ENCODE measurements around the gene OR2H1.

Gene OR2H1

DNA sequence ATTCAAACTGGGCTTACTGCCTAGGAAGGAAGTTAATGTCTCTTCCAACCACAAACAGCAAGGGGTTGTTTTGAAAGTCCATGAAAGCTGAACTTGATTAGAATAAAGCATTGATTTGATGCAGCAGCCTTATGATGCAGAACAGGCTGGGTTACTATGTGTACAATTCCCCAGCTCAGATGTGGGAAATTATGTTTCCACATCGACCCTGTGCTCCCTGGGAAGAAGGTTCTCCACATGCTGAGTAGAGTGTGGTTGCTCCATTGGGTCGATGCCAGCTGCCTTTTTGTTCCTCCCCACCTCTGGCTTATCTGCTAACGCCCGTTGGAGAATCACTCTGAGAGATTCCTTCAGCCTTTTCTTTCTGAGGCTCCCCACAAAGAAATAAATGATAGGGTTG, 29.6 kb downstream of the OR2H1 start:
- no peak for DNase-seq

DNA sequence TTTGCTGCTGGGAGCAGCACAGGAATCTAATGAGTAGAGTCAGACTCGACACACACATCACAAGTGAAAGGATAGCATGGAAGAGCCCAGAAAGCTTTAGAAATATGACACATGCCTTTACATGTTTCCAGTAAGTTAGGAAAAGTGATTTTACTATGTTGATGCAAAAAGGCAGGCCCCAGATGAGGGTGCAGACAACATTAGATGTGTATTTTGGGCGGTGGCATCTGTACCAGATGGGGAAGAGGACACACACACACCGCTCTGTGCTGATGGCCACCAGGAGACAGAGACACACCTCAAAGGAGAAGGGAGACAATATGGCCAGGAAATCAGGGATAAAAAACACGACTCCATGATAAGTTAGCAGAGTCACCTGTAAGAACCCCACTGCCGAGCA, 30.2 kb downstream of the OR2H1 start:
- DNase-seq, result no peak

DNA sequence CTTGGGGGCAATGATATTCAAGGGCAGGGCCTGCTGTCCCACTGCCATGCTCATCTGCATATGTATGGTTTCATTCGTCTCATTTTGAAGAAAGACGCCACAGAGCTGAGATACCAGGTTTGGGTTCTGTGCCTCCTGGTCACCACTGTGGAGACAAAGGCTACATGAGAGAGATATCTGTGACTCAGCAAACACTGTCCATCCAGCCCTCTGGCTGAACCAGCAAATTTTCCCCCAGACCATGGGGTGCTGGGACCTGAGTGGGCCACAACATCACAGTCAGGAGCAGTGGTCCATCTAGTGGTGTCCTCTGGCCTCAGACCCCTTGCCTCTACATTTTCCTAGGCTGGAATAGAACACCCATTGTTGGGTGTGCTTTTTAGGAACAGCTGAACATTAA, 30.7 kb downstream of the OR2H1 start, which contains the start of gene MAS1L:
MAS1L (minus strand) TSS at position 297 of the 400 bp plus-strand sequence; CDS start at position 243, 54 bp downstream.
- DNase-seq, result no peak

DNA sequence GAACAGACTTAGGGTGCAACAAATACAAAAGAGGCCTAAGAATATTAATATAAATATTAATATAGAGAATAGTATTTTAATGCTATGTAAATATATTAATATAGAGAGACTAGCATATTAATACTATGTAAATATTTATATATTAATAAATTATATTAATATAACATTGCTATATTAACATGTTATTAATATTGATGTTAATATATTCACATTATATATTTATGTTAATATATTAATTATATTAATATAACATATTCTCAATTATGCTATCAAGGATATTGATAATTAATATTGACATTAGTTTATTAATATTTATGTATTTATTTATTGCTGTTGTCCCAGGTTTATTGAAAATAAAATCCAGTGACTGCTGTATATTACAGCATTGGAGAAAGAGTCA, 31.9 kb downstream of the OR2H1 start:
- no peak for DNase-seq

DNA sequence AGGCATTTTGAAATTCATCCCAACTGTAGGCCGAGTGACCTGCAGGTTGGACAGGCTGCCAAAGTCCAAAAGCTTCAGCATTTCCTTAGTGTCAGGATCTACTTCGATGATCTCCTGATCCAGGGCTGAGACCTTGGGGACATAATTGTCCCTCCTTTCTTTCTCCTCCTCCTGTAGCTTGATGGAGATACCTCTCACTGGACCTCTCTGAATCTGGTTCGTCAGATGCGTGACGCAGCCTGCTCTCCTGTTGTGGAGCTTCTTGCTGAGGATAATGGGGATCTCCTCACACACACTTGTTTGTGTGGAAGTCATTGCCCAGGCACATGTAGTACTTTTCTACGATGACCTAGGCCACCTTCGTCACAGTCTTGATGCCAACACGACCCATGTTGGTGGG, 32.3 kb downstream of the OR2H1 start:
- no peak for DNase-seq

DNA sequence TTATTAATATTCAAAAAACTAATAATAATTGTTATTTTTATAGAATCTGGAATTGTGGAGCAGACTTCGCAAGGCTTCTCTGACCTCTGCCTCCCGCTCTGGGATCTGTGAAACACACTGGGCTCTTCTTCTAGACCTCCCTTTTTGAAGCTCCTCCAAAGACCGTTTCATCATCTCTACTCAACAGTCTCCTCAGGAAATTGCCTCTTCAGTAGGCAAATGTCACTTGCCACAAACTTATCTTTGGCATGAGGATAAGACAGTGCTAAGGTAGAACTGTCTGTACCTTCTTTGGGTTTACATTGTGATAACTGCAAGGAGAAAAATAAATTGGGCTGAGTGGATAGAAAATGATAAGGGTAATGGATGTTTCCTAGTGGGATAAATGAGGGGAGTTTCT, 33.1 kb downstream of the OR2H1 start:
- no peak for DNase-seq

DNA sequence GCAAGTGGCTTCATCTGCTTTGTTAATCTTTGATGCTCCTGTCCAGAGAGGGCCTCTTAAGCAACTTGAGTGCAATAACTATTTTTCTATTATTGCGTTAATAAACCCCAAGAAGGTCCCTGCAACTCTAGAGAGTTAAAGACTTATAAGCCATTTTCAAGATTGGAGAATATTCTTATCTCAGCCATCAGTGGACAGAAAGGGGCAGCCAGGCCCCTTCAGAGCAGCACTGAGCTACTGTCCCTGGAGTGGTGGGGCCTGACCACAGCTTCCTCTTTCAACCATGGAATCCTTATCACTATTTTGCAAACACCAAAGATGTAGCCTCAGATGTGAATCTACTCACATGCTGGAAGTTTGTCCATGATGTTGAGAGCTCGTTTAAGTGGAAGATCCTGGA, 33.6 kb downstream of the OR2H1 start:
- no peak for DNase-seq

DNA sequence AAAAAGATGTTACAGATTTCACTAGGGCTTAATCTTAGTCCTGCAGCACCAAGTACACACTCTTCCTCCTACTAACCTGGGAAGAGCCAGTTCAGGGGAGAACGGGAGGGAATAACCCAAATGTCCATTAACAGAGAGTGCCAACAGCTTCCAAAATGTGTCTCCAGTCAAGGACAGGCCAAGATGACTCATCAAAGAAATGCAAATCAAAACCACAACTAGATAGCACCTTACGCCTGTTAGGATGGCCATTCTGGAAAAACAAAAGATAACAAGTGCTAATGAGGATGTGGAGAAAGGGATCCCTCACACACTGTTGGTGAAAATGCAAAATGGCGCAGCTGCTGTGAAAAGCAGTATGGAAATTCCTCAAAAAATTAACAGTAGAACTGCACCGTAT, 34.6 kb downstream of the OR2H1 start:
- no peak for DNase-seq

DNA sequence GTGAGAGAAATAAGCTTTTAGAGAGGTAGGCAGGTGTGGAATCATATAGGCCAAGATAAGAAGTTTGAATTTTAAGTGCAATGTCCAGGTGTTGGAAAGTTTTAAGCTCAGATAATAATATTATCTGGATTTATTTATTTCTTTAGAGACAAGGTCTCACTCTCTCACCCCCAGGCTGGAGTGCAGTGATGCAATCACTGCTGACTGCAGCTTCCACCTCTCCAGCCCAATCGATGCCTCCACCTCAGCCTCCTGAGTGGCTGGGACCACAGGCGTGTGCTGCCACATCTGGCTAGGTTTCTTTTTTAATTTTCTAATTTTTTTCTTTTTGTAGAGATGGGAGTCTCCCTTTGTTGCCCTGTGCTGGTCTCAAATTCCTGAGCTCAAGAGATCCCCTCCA, 36.3 kb downstream of the OR2H1 start:
- no peak for DNase-seq

DNA sequence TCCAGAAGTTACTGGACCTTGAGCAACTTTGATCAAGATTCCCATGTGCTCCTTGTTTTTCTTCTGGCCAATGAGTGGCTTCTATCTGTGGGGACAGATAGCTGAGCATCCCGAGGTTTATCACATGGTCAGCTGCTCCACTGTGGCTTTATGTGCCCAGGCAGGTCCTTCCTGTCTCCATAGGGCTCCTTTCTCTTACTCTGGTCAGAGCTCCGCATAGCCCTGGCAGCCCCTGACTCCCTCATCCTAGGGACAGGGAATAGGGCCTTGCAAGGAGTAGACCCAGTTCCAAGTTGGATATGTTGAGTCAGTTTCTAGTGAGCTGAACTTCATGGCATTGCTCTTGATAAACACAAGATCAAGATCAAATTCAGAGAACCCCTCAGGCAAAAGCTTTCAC, 37.2 kb downstream of the OR2H1 start:
- no peak for DNase-seq

DNA sequence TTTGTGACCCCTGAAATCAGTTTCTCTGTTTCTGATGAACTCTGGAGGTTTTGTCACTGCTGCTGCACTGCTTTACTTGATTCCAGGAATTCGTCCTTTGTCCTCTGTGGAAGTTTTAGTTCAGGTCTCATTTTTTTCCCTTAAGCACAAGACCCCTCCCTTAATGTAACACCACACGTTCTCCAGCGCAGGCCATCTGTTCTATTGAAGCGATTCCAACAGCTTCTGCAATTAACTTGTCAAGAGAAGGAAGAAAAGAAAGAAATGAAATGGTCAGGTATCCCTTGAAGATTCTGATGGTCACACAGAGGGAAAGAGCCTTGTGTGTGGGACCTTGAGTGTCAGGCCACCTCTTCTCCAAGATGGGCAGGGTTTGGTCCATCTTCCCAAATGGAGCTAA, 38.6 kb downstream of the OR2H1 start:
- no peak for DNase-seq

DNA sequence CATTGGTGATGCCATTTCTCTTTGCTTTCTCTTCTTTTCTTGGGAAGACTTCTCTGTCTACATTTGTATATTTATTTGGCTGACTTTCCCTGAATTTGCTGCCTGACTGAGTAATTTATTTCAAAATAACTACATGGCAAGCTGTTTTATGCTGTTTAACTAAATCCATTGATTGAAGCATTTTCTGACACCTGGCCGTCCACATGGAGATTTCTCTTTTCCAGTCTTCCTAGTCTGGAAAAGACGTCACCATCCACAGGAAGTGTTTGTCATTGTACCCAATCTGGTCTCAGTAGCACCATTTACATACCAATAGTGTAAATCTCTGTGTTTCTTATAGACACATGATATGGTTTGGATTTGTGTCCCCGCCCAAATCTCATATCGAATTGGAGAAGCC, 40.0 kb downstream of the OR2H1 start:
- no peak for DNase-seq

DNA sequence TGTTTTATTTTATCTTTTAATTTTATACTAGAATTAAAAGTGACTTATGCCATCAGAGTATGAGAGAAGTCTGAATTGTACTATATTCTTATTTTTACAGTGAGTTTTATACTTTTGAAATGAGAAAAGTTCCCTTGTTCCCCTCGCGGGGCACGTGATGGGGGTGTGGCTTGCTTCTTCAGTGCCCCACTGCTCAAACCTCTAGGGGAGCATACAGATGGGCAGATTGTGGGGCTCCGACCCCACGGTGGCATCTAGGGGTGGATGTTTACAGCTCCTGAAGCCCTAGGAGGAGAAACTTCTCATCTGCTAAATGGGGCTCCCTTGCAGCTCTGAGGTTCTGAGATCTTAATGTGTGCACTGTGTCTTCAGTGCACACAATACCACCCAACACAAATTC, 42.7 kb downstream of the OR2H1 start:
- DNase-seq, result no peak

DNA sequence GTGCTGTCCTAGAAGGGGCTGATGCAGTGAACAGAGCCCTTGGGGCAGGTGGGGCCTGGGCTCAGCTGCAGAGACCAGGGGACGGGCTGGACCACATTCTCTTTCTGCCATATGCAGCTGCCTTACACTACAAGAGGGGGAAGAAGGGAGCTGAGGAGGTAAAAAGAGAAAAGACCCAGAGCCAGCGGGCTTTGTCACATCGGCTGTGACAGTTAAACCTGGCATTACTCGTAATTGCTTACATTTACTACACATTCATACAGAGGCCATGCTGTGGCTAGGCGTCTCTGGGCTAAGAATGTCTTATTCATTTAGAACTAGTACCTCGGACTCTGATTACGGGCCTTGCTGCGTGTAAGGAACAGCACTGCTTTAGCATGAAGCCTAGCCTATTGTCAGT, 43.6 kb downstream of the OR2H1 start:
- DNase-seq, result no peak

DNA sequence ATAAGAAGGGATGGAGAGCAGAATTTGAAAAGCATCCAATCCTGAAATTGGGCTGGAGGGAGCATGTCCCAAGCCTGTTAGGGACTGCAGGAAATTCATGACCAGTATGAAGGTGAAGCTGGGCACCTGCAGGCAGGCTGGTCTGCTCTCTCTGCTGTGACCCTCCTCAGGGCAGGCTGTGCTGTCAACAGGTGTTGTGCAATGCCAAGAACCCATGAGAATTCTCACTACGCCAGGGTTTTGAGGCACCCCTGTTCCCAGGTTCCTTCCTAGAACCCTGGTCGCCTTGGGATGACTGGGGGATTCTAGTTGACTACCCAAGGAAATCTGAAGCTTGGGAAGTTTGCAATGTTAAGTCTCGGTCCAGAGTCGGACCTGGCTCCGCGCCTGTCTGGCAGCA, 44.2 kb downstream of the OR2H1 start:
- no peak for DNase-seq

DNA sequence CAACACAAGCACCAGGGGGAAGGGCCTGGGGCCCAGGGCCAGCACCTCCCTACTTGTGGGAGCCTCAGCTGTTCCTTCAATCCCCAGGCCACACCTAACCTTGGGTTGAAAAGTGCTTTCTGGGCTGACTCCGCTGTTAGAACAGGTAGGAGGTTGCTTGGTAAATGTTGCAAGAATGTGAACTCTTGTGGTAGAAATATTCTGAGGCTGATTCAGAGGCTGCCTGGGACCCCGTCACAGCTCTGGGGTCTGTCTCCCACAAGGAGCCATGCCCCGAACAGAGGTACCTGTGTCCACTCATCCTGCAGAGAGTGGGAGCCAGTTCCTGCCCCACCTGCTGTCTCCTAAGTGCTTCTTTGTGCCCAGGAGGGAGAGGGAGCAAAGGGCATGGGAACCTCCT, 45.2 kb downstream of the OR2H1 start:
- no peak for DNase-seq

DNA sequence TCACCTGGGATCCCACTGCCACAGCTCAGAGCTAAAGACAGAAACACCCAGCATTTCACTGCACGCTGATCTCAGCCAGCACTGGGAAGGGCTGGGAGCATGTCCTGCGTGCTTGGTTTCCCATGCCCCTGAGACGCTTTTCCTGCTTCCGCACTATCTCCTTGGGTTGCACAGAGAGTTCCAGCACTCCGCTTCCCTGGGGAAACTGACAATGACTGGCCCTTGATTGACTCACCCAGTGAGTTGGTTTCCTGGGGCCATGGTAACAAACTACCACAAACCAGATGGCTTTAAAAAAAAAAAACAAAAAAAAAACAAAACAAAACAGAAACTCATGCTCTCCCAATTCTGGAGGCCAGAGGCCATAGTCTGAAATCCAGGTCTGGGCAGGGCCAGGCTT, 45.6 kb downstream of the OR2H1 start:
- DNase-seq, result no peak

DNA sequence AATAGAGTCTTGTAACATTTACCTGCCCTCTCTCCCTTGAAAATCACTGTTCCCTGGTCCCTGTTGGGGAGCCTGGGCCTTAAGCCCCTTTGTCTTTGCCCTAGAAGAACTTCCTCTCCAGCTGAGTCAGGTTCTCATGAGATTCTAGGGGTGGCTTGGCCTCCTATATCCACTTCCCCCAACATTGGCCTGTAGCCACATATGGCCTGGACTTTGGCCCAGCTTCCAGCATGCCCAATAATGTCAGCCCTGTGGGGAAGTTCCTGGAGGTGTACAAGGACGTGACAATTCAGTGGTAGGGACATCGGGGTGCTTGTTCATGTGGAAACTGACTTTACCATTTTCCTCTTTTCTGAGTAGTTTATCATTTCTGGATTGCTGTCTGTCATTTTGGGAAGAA, 48.0 kb downstream of the OR2H1 start:
- no peak for DNase-seq

DNA sequence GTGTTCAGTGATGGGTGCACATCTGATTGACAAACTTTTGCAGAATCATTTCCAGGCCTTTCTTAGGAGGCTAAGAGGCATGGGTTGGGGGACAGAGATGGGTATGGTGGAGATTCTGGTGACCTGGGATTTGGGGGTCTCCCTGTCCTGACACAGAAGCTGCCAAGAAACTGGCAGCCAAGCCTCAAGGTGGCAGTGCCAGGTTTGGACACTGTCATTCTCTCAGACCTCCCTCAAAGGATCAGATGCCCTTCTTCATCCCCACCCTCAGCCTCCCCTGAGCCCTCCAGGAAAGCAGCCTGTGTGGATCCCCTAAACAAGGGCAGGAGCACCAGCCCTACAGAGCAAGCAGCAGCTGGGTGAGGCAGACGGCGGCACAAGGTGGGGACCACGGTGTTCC, 48.9 kb downstream of the OR2H1 start:
- DNase-seq, result no peak

DNA sequence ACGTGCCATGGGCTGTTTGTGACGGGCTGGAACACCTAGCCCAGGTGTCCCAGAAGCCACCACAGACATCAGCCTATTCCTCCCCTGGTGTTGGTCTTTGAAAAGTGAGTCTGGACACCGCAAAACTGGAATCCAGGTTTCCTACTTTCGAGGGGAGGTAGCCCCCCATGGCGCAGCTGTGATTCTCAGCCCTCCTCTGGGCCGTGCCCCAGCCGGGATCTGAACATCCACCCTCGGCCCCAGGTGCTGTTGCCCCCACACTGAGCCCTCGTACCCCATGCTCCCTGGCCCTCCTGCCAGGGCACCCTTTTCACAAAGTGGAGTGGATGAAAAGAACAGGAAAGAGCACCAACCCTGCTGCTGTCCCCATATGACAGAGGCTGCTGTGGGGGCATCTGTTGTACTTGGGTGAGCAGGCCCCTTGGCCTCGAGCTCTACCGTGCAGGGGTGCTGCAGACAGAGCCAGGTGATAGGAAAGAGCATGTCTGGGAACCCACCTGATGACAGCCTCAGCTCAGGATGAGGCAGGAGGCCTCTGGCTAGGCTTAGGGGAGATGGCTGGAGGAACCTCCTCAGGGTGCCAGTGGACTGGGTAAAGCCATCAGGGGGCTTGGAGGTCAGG, 49.6 kb downstream of the OR2H1 start:
- DNase-seq, result no peak

DNA sequence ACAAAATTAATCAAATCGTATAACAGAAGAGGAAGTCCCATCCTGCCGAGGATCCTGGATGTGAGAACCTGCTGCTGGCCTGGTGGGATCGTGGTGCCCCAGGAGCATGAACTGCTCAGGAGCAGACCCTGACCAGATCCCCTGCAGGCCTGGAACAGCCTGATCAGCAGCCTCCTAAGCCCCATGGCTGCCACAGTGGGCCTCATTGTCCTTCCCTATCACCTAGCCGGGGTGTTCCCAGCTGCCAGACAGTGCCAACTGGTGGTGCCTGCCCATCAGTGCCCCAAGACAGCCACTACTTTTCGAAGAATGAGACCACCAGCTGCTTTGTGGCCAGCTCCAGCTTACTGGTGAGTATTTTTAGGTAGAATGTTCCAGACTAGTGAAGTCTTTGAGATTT, 50.4 kb downstream of the OR2H1 start:
- no peak for DNase-seq

DNA sequence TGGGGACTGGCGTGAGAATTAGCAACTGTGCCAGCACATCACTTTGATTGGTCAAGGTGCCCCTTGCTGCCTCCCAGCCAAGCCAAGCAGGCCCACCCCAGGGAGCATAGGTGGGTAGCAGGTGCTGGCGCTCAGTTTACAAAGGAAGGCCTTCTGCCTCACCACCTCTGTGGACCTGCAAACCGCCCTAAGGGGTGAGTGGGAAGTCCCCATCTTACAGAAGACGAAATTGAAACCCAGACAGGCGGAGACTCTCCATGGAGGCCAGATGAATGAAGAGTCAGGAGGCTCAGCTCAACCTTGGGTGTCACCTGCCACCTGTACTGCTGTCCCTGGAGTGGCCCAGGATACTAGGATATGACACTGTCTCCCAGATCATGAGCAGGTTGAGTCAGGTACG, 52.3 kb downstream of the OR2H1 start:
- DNase-seq, result no peak

DNA sequence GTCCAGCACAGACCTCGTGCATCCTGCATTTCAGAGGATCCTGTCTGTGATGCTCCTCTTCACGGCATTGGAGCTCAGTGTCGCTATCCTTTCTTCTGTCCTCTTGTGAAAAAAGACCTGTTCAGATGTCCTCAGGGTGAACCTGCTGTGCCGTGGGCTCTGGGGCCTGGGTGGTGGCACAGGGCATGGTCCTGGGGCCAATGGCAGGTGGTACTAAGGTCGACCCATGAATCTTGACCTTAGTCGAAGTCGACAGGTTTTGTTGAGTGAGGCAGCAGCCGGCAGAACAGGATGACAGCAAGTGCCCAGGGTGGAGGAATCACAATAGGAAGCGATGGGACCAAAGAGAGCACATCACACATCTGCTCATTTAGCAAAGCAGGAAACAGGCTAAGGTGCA, 52.8 kb downstream of the OR2H1 start:
- no peak for DNase-seq

DNA sequence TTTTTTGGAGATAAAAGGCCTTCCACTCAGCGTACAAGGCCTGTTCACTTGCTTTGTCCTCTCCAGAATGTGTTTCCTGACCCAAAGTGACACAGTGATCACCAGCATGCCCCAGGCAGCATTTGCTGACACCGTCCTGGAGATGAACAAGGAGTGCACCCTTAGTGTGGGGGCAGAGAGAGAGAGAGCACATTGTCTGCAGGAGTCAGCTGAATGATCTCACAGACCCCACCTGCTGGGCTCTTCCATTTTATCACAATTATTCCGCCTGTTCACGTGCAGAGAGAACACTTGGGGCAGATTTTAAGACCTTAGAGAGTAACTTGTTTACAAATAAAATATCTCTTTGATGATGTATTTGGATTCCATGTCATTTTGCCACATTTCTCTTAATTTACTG, 53.2 kb downstream of the OR2H1 start:
- DNase-seq, result no peak

DNA sequence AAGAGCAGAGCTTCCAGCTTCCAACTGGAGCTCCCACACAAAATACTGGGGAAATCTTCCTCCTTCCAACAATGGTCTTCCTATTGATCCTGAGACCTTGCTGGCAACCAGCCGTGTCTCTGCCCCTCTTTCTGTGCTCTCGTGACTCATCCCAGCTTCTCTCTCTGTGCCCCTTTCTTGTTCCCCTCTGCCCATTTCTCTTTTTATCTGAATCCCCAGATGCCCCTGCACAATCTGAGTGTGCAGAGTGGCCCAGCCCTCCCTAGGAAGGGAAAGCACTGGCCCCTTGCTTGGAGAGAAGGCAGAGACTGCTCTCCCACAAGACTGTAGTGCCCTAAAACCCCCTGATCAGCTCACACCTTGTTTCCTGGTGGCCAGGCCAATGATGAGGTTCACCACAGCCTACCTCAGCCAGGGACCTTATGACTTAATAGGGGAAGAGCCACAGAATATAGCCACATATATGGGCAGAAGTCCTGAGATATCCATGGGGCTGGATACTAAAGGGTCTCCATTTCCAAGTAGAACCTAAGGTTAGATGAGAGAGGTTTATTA, 53.9 kb downstream of the OR2H1 start:
- no peak for DNase-seq
